Vagina (tissue), 2 donors: ENCODE results near the gene ZNF423.

Experiments used
- CTCF ChIP-seq, 3 experiments: fragments of 450-650 bp in 2 of 3; fragments of 200-600 bp in 1 of 3; sonication (generic) in 1 of 3; IDR thresholded peaks; one replicate each; pipeline ENCODE4 v1.5.1; 2017 to 2019; ENCODE audit warnings: antibody characterized with exemption in 3 of 3, mild to moderate bottlenecking in 2 of 3, moderate library complexity in 2 of 3
- POLR2A ChIP-seq, 2 donors: fragments of 450-650 bp; IDR thresholded peaks; one replicate each; pipeline ENCODE4 v1.6.1; 2017; ENCODE audit warnings: antibody characterized with exemption in 2 of 2, mild to moderate bottlenecking in 2 of 2, moderate library complexity in 2 of 2

GRCh38 chr16:49809561-49809960 is 46.4 kb downstream of the ZNF423 start:
- TF ChIP-seq CTCF (IDR thresholded peaks at IDR 0.05) = no peak
- TF ChIP-seq POLR2A (IDR thresholded peaks at IDR 0.05) = no peak
